ENCODE measurements around the gene MVB12B.

Gene MVB12B

GRCh38 chr9:126415741-126416370 lies 89.2 kb downstream of the MVB12B start:
- H3K4ac ChIP-seq (ENCODE audit: low read length), result no peak overlapping the region
- H3K4me3 ChIP-seq (ENCODE audit: low read length in 2 of 2), result no peak overlapping the region
- no peak overlapping the region for H3K18ac ChIP-seq (ENCODE audit: low read length)
- H3K79me1 ChIP-seq (ENCODE audit: low read depth, low read length), result no peaks in the 10 kb centered on the region
- no peak overlapping the region for H2BK5ac ChIP-seq (ENCODE audit: low read length)
- H3K27ac ChIP-seq (replicated peaks; ENCODE audit: low read length), result no peak overlapping the region
- H3K14ac ChIP-seq (ENCODE audit: low read length), result no peak overlapping the region
- H2BK120ac ChIP-seq (ENCODE audit: low read depth, low read length), result no peak overlapping the region
- H2BK12ac ChIP-seq (ENCODE audit: low read length), result no peak overlapping the region
- H3K9ac ChIP-seq (ENCODE audit: low read depth, low read length, poor library complexity), result no peak overlapping the region
- H3K4me2 ChIP-seq (ENCODE audit: insufficient read depth, low read length, poor library complexity, severe bottlenecking), result no peak overlapping the region
- no peak overlapping the region for H2AFZ ChIP-seq (ENCODE audit: low read length)
- no peak overlapping the region for H2BK15ac ChIP-seq (ENCODE audit: low read length)
- DNase-seq (ENCODE audit: low spot score), result no peak
- H4K91ac ChIP-seq (ENCODE audit: low read depth, low read length, poor library complexity), result no peak overlapping the region
- no CpG with 5 or more reads among the region's 16 CpGs for WGBS, 2 donors (ENCODE audit: extremely low coverage in 2 of 2, insufficient read length in 2 of 2, insufficient replicate concordance in 1 of 2)
- H3K27me3 ChIP-seq (ENCODE audit: control insufficient read depth in 3 of 3, insufficient read depth in 3 of 3, low read depth in 1 of 3, low read length in 3 of 3), result no peaks in the 10 kb centered on the region
- peak overlapping the region; percentile 0 for H3K23ac ChIP-seq (ENCODE audit: low read depth, low read length, poor library complexity)
- H3K36me3 ChIP-seq (replicated peaks in 1 of 2; ENCODE audit: control insufficient read depth in 2 of 2, insufficient read depth in 2 of 2, low read length in 2 of 2), result peaks cover 0 to 14% of the 10 kb centered on the region in 2 donors
- H3K4me1 ChIP-seq (ENCODE audit: control insufficient read depth in 2 of 2, insufficient read depth in 1 of 2, low read depth in 1 of 2, low read length in 2 of 2), result peaks cover 0 to 5% of the 10 kb centered on the region in 2 donors
- no peaks in the 10 kb centered on the region for H3K9me3 ChIP-seq (replicated peaks in 1 of 2; ENCODE audit: control insufficient read depth in 2 of 2, insufficient read depth in 1 of 2, low read depth in 1 of 2, low read length in 2 of 2)
- no peak overlapping the region for H2AK5ac ChIP-seq (ENCODE audit: low read depth, low read length)
- no peak overlapping the region for H4K8ac ChIP-seq (ENCODE audit: low read depth, low read length)

DNA sequence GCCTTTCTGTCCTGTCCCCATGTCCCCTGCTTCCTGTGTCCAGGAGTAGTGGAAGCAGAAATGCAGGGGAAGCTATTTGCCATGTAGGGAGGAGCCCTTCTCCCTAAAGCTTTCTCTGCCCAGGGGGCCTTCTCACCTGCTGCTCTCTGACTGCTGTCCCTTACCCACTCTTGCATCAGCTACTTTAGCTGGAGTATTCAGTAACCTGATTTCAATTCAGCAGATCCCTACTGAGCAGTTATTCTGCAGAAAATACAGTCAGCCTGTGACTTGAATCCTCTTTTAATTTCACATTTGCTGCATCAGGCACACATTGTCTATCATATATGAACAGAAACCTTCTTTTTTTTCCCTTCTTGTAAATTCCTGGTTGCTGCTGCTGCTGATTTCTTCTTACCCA lies 90.4 kb downstream of the MVB12B start:
- H3K4me2 ChIP-seq (ENCODE audit: insufficient read depth, low read length, poor library complexity, severe bottlenecking), result no peak overlapping the region
- H3K4me1 ChIP-seq (ENCODE audit: control insufficient read depth in 2 of 2, insufficient read depth in 1 of 2, low read depth in 1 of 2, low read length in 2 of 2), result peaks cover 0 to 10% of the 10 kb centered on the region in 2 donors
- peaks cover 0 to 21% of the 10 kb centered on the region in 2 donors for H3K36me3 ChIP-seq (replicated peaks in 1 of 2; ENCODE audit: control insufficient read depth in 2 of 2, insufficient read depth in 2 of 2, low read length in 2 of 2)
- H2AK5ac ChIP-seq (ENCODE audit: low read depth, low read length), result no peak overlapping the region
- no peak overlapping the region for H3K18ac ChIP-seq (ENCODE audit: low read length)
- H2BK5ac ChIP-seq (ENCODE audit: low read length), result no peak overlapping the region
- H3K4me3 ChIP-seq (ENCODE audit: low read length in 2 of 2), result no peak overlapping the region
- no peaks in the 10 kb centered on the region for H3K27me3 ChIP-seq (ENCODE audit: control insufficient read depth in 3 of 3, insufficient read depth in 3 of 3, low read depth in 1 of 3, low read length in 3 of 3)
- no peak overlapping the region for H2BK120ac ChIP-seq (ENCODE audit: low read depth, low read length)
- H3K4ac ChIP-seq (ENCODE audit: low read length), result no peak overlapping the region
- no peak overlapping the region for H3K9ac ChIP-seq (ENCODE audit: low read depth, low read length, poor library complexity)
- no peak for DNase-seq (ENCODE audit: low spot score)
- H4K8ac ChIP-seq (ENCODE audit: low read depth, low read length), result no peak overlapping the region
- no peak overlapping the region for H2BK15ac ChIP-seq (ENCODE audit: low read length)
- no peak overlapping the region for H3K27ac ChIP-seq (replicated peaks; ENCODE audit: low read length)
- H3K79me1 ChIP-seq (ENCODE audit: low read depth, low read length), result no peaks in the 10 kb centered on the region
- no peak overlapping the region for H4K91ac ChIP-seq (ENCODE audit: low read depth, low read length, poor library complexity)
- no peaks in the 10 kb centered on the region for H3K9me3 ChIP-seq (replicated peaks in 1 of 2; ENCODE audit: control insufficient read depth in 2 of 2, insufficient read depth in 1 of 2, low read depth in 1 of 2, low read length in 2 of 2)
- H2BK12ac ChIP-seq (ENCODE audit: low read length), result no peak overlapping the region
- no peak overlapping the region for H3K23ac ChIP-seq (ENCODE audit: low read depth, low read length, poor library complexity)
- no peak overlapping the region for H2AFZ ChIP-seq (ENCODE audit: low read length)
- H3K14ac ChIP-seq (ENCODE audit: low read length), result no peak overlapping the region

DNA sequence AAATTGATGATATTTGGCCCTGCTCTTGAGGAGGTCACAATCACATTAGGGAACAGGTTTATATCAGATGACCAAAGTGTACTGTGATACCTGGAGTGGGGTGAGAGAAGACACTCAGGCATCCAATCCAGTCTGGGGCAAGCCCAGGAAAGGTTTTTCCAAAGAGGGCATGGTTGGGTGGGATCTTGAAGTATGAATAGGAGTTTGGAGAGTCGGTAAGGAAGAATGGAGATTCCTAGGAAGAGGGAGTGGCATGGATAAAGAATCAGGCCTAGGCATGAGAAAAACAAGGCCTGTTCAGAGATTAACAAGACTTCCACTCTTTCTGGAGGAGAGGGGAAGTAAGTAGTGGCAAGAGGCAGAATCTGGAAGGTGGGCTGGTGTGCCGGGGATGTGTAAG lies 91.1 kb downstream of the MVB12B start:
- no peak overlapping the region for H2AK5ac ChIP-seq (ENCODE audit: low read depth, low read length)
- 100% methylated on average over 1 of the region's 2 CpGs; no CpG with 5 or more reads in 1 of the 2 donors for WGBS, 2 donors (ENCODE audit: extremely low coverage in 2 of 2, insufficient read length in 2 of 2, insufficient replicate concordance in 1 of 2)
- H3K27ac ChIP-seq (replicated peaks; ENCODE audit: low read length), result no peak overlapping the region

GRCh38 chr9:126418608-126419007 lies 92.0 kb downstream of the MVB12B start:
- Histone ChIP-seq H3K79me1 (ENCODE audit: low read depth, low read length) (no peaks in the 10 kb centered on the region), H3K14ac (ENCODE audit: low read length) (no peak overlapping the region), H2BK15ac (ENCODE audit: low read length) (no peak overlapping the region), H3K27me3 (ENCODE audit: control insufficient read depth in 3 of 3, insufficient read depth in 3 of 3, low read depth in 1 of 3, low read length in 3 of 3) (no peaks in the 10 kb centered on the region), H3K36me3 (replicated peaks in 1 of 2; ENCODE audit: control insufficient read depth in 2 of 2, insufficient read depth in 2 of 2, low read length in 2 of 2) (peaks cover 3 to 37% of the 10 kb centered on the region in 2 donors), H2AK5ac (ENCODE audit: low read depth, low read length) (no peak overlapping the region), H3K4me1 (ENCODE audit: control insufficient read depth in 2 of 2, insufficient read depth in 1 of 2, low read depth in 1 of 2, low read length in 2 of 2) (peaks cover 0 to 15% of the 10 kb centered on the region in 2 donors), H3K9me3 (replicated peaks in 1 of 2; ENCODE audit: control insufficient read depth in 2 of 2, insufficient read depth in 1 of 2, low read depth in 1 of 2, low read length in 2 of 2) (no peaks in the 10 kb centered on the region), H3K27ac (replicated peaks; ENCODE audit: low read length) (no peak overlapping the region), H2AFZ (ENCODE audit: low read length) (no peak overlapping the region), H3K18ac (ENCODE audit: low read length) (no peak overlapping the region), H2BK120ac (ENCODE audit: low read depth, low read length) (no peak overlapping the region), H4K91ac (ENCODE audit: low read depth, low read length, poor library complexity) (no peak overlapping the region), H2BK12ac (ENCODE audit: low read length) (no peak overlapping the region), H3K4ac (ENCODE audit: low read length) (no peak overlapping the region), H4K8ac (ENCODE audit: low read depth, low read length) (no peak overlapping the region), H3K4me2 (ENCODE audit: insufficient read depth, low read length, poor library complexity, severe bottlenecking) (no peak overlapping the region), H3K9ac (ENCODE audit: low read depth, low read length, poor library complexity) (no peak overlapping the region), H2BK5ac (ENCODE audit: low read length) (no peak overlapping the region), H3K23ac (ENCODE audit: low read depth, low read length, poor library complexity) (no peak overlapping the region), H3K4me3 (ENCODE audit: low read length in 2 of 2) (no peak overlapping the region)
- WGBS, 2 donors (ENCODE audit: extremely low coverage in 2 of 2, insufficient read length in 2 of 2, insufficient replicate concordance in 1 of 2), result no CpG with 5 or more reads among the region's 6 CpGs
- no peak for DNase-seq (ENCODE audit: low spot score)

More for the DNA sequence above, 91.1 kb downstream of the MVB12B start:
- H3K27me3 ChIP-seq (ENCODE audit: control insufficient read depth in 3 of 3, insufficient read depth in 3 of 3, low read depth in 1 of 3, low read length in 3 of 3), result no peaks in the 10 kb centered on the region
- H2AFZ ChIP-seq (ENCODE audit: low read length), result no peak overlapping the region
- H2BK12ac ChIP-seq (ENCODE audit: low read length), result no peak overlapping the region
- H2BK5ac ChIP-seq (ENCODE audit: low read length), result no peak overlapping the region
- no peak overlapping the region for H2BK15ac ChIP-seq (ENCODE audit: low read length)
- H3K36me3 ChIP-seq (replicated peaks in 1 of 2; ENCODE audit: control insufficient read depth in 2 of 2, insufficient read depth in 2 of 2, low read length in 2 of 2), result peaks cover 0 to 28% of the 10 kb centered on the region in 2 donors
- no peak overlapping the region for H4K91ac ChIP-seq (ENCODE audit: low read depth, low read length, poor library complexity)
- H3K4me3 ChIP-seq (ENCODE audit: low read length in 2 of 2), result no peak overlapping the region
- H3K9me3 ChIP-seq (replicated peaks in 1 of 2; ENCODE audit: control insufficient read depth in 2 of 2, insufficient read depth in 1 of 2, low read depth in 1 of 2, low read length in 2 of 2), result no peaks in the 10 kb centered on the region
- no peak overlapping the region for H3K9ac ChIP-seq (ENCODE audit: low read depth, low read length, poor library complexity)
- H3K23ac ChIP-seq (ENCODE audit: low read depth, low read length, poor library complexity), result no peak overlapping the region
- H3K18ac ChIP-seq (ENCODE audit: low read length), result no peak overlapping the region
- no peaks in the 10 kb centered on the region for H3K79me1 ChIP-seq (ENCODE audit: low read depth, low read length)
- peaks cover 0 to 13% of the 10 kb centered on the region in 2 donors for H3K4me1 ChIP-seq (ENCODE audit: control insufficient read depth in 2 of 2, insufficient read depth in 1 of 2, low read depth in 1 of 2, low read length in 2 of 2)
- no peak for DNase-seq (ENCODE audit: low spot score)
- H3K4me2 ChIP-seq (ENCODE audit: insufficient read depth, low read length, poor library complexity, severe bottlenecking), result no peak overlapping the region
- H3K14ac ChIP-seq (ENCODE audit: low read length), result no peak overlapping the region
- no peak overlapping the region for H2BK120ac ChIP-seq (ENCODE audit: low read depth, low read length)
- no peak overlapping the region for H3K4ac ChIP-seq (ENCODE audit: low read length)
- H4K8ac ChIP-seq (ENCODE audit: low read depth, low read length), result no peak overlapping the region

Measured in neuronal stem cell (in vitro differentiated cells).